ENCODE measurements around the gene GANC. TPM values are rescaled to one million over a fixed set of nuclear protein-coding genes. Genes with fewer than 3 reads are reported as not detected.

The GANC gene
- total RNA-seq, 1 experiment from 2014 or later: 15.8 TPM

DNA sequence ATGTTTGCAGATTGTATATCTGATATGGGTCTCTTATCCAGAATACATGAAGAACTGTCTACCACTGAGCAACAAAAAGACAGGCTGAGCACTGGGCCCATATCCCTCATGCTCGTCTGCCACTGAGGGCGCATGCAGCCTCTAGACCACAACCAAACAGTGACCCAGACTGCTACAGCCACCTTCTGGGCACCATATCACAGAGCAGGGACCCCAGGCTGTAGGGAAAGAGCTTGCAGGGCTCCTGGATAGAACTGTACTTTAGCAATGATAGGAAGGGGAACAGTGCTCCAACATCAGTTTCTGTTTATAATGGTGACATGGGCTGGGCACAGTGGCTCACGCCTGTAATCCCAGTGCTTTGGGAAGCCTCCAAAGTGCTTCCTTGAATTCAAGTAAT, 40.5 kb downstream of the GANC start:
- no peak overlapping the region for H3T11ph ChIP-seq (ENCODE audit: low read length)

More for the DNA sequence above, 40.5 kb downstream of the GANC start:
- Histone ChIP-seq H2BK12ac (ENCODE audit: insufficient read length, low read depth, low read length) (no peak overlapping the region), H3K23ac (ENCODE audit: insufficient read length, low read depth, low read length) (no peak overlapping the region), H3K79me1 (ENCODE audit: insufficient read depth, low read depth, low read length, poor library complexity, severe bottlenecking) (no peaks in the 10 kb centered on the region), H3K9ac (ENCODE audit: extremely low read depth, insufficient read length, low read length) (no peak overlapping the region), H2BK15ac (ENCODE audit: low read depth, low read length) (no peak overlapping the region), H3K9me3 (ENCODE audit: control insufficient read depth, low read depth, low read length) (no peaks in the 10 kb centered on the region), H3K4ac (ENCODE audit: low read depth, low read length) (no peak overlapping the region), H4K5ac (ENCODE audit: insufficient read length, low read depth, low read length) (no peak overlapping the region), H3K27me3 (ENCODE audit: insufficient read depth, low read length) (no peaks in the 10 kb centered on the region), H3K27ac (ENCODE audit: insufficient read length, low read depth, low read length) (no peak overlapping the region), H3K56ac (ENCODE audit: insufficient read length, low read depth, low read length) (no peak overlapping the region), H3K79me2 (ENCODE audit: insufficient read depth, low read length) (no peaks in the 10 kb centered on the region), H4K91ac (ENCODE audit: insufficient read length, low read depth, low read length) (no peak overlapping the region), H3K18ac (ENCODE audit: insufficient read length, low read depth, low read length) (no peak overlapping the region), H3K14ac (ENCODE audit: insufficient read depth, low read length) (no peak overlapping the region), H2AFZ (ENCODE audit: low read length) (no peak overlapping the region), H3K4me2 (ENCODE audit: insufficient read depth, insufficient read length, low read length) (no peak overlapping the region), H2BK120ac (ENCODE audit: low read depth, low read length, poor library complexity, severe bottlenecking) (no peak overlapping the region), H2BK20ac (ENCODE audit: low read depth, low read length, poor library complexity, severe bottlenecking) (no peak overlapping the region), H2AK5ac (ENCODE audit: insufficient read length, low read length) (no peak overlapping the region), H4K8ac (replicated peaks; ENCODE audit: insufficient read length, low read depth, low read length) (no peak overlapping the region), H4K20me1 (ENCODE audit: control insufficient read depth, insufficient read depth, insufficient read length) (no peaks in the 10 kb centered on the region), H3K4me1 (ENCODE audit: insufficient read depth, low read length) (no peaks in the 10 kb centered on the region), H3K23me2 (ENCODE audit: insufficient read length, low read depth, low read length, poor library complexity, severe bottlenecking) (no peaks in the 10 kb centered on the region), H2BK5ac (ENCODE audit: insufficient read length, low read length) (no peak overlapping the region)
- TF ChIP-seq, protein P1, sequence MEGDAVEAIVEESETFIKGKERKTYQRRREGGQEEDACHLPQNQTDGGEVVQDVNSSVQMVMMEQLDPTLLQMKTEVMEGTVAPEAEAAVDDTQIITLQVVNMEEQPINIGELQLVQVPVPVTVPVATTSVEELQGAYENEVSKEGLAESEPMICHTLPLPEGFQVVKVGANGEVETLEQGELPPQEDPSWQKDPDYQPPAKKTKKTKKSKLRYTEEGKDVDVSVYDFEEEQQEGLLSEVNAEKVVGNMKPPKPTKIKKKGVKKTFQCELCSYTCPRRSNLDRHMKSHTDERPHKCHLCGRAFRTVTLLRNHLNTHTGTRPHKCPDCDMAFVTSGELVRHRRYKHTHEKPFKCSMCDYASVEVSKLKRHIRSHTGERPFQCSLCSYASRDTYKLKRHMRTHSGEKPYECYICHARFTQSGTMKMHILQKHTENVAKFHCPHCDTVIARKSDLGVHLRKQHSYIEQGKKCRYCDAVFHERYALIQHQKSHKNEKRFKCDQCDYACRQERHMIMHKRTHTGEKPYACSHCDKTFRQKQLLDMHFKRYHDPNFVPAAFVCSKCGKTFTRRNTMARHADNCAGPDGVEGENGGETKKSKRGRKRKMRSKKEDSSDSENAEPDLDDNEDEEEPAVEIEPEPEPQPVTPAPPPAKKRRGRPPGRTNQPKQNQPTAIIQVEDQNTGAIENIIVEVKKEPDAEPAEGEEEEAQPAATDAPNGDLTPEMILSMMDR (conservative IDR thresholded peaks at IDR 0.05): peak; percentile 34; the same call in 2 of the 3 replicates
- Mint-ChIP-seq H3K27ac (peak overlapping the region in 1 of 3 experiments; percentile 17; a peak in 2 of 7 replicates), H3K9me3 (no peaks in the 10 kb centered on the region), H3K27me3 (ENCODE audit: low read depth) (no peaks in the 10 kb centered on the region), H3K36me3 (ENCODE audit: insufficient read depth in 1 of 3, low read depth in 3 of 3) (peaks cover 0 to 14% (median 0%) of the 10 kb centered on the region in 3 experiments; a peak in 1 of 7 replicates), H3K4me1 (peaks cover 0 to 2% of the 10 kb centered on the region in 2 experiments; a peak in 1 of 4 replicates), H3K4me3 (no peak overlapping the region)
- no CpG with 5 or more reads among the region's 3 CpGs for WGBS (ENCODE audit: extremely low coverage, insufficient read length, low lambda C conversion rate)
- peak; percentile 33 for DNase-seq
